Left kidney (tissue), 2 donors: ENCODE results near the gene BEND3. TPM values are rescaled to one million over a fixed set of nuclear protein-coding genes. Genes with fewer than 3 reads are reported as not detected.
A peak's percentile ranks its signal among the peaks of the same experiment; 100 is the strongest.

Source experiments
- DNase-seq: peaks from one replicate; pipeline ENCODE4 v3.0.0-alpha.2; 2013
- polyA plus RNA-seq: library from polyadenylated mRNA; unstranded; fragments of 120-200 nt; gene quantifications from one replicate; pipeline ENCODE4 v1.2.1, GENCODE V29; 2013; ENCODE audit not compliant: insufficient read length

Gene BEND3
- polyA plus RNA-seq, 1 donor: 10.4 TPM

DNA sequence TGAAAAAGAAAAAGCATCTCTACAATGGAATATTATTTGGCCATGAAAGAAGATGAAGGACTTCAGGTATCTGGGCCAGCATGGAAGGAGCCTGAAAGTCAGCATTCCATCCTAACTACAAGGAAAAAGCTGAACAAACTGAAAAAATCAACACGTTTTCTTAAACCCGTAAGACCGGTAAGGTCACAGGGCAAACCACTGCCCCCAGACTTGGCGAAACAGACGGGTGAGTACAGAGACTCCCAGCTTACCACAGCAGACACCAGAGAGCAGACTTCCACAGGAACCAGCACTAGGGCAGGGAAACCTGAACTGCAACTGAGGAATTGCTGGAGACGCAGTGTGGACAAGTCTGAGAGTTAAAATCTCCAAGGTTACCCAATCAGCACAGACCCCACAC, 31.4 kb downstream of the BEND3 start:
- no peak for DNase-seq

- no peak for DNase-seq
These were observed 32.1 kb downstream of the BEND3 start for GRCh38 chr6:107083047-107083768.

DNA sequence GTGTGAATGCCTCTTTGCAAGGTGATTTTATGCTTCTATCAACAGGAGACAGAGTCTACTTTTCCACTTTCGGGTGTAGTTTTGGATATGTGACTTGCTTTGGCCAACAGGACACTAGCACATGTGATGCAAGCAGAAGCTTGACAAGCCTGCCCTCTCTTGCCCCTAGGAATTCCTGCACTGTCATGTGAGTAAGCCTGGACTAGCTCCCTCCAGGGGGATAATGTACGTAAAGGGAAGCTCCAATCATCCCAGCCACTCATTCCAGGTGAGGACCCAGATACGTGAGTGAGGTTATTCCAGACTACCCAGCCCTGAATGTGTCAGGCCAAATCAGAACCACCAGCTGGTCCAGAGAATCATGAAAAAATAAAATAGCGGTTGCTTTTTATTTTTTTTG, 33.3 kb downstream of the BEND3 start:
- peak; percentile 24 for DNase-seq

- no peak for DNase-seq
These were observed 35.3 kb downstream of the BEND3 start for GRCh38 chr6:107080036-107080435.

- DNase-seq: no peak
These were observed 35.9 kb downstream of the BEND3 start for GRCh38 chr6:107079429-107079828.

GRCh38 chr6:107077710-107078109, 37.6 kb downstream of the BEND3 start:
- DNase-seq: no peak

GRCh38 chr6:107075951-107076381, 39.3 kb downstream of the BEND3 start:
- peak; percentile 34 for DNase-seq

DNA sequence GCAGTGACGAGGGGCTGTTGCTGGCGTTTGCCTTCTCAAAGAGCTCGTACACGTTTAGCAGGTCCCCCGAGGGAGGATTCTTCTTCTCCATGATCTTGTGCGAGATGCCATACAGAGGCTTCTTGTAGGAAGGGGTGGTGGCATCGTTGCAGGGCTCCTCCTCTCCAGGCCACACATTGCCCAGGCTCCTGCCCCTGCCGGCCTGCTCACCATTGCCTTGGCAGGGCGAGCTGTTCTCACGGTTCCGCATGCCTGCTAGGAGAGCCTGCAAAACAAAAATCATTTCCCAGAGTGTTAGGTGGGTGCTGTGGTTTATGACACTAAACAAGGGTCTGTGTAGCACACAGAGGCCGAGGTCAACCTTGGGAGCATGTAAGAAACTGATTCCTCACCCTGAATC, 44.6 kb downstream of the BEND3 start:
- DNase-seq: no peak

GRCh38 chr6:107069631-107070548, 45.4 kb downstream of the BEND3 start:
- no peak for DNase-seq

DNA sequence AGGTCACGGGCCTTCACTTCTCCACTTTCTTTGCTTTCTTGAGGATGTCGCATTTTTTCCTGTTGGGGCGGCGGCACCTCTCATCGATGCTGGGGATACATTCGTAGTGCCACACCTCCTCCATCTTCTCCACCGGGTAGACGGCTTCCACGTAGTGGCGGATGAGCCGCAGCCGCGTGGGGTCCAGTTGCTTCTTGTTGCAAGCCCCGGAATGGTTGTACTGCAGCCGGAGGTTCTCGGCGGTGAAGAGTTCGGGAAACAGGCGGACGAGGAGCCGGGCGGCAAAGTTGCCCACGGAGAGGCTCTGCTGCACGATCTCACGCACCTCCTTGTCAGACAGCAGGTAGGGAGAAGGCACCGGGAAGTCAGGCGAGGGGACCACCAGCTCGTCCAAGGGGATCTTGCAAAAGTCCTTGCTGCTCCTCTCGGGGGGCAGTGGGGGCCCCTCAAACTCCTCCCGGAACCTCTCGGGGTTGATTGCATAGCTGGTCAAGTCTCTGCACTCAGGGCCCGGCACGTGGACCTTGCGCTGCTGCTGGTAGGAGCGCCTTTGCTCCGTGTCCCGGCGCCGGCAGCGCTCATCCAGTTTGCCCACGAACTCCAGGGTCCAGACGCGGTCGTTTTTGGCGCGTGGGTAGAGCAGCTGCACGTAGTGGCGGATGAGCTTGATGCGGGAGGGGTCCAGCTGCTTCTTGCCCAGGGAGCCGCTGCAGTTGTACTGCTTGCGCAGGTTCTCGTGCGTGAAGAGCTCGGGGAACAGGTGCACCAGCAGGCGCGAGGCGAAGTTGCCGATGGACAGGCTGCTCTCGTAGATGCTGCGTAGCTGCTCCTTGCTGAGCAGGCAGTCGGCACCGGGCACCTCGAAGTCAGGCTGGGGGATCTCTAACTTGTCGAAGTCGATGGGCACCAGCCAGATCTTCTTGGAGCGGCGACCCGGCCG, 46.4 kb downstream of the BEND3 start:
- no peak for DNase-seq

- no peak for DNase-seq
These were observed 48.3 kb downstream of the BEND3 start for GRCh38 chr6:107066697-107067659.

- peak; percentile 38 for DNase-seq
These were observed 50.7 kb downstream of the BEND3 start for GRCh38 chr6:107064579-107065065.

- DNase-seq: no peak
These were observed 52.6 kb downstream of the BEND3 start for GRCh38 chr6:107062691-107063090.

- DNase-seq: no peak
These were observed 53.9 kb downstream of the BEND3 start for GRCh38 chr6:107061125-107062020.

DNA sequence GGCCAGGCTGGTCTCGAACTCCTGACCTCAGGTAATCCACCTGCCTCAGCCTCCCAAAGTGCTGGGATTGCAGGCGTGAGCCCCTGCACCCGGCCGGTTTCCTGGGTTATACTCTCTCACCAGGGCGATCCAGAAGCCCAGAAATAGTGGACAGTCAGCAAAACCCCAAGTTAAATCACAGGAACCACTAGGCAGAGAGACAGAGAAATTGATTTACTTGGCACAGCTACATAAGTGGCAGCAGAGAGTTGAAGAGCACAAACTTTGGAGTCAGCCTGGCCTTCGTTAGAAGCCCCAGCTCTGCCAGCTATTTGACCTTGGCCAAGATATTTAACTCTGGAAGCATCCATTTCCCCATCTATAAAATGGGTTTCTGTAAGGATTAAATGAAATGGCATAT, 54.6 kb downstream of the BEND3 start:
- no peak for DNase-seq

DNA sequence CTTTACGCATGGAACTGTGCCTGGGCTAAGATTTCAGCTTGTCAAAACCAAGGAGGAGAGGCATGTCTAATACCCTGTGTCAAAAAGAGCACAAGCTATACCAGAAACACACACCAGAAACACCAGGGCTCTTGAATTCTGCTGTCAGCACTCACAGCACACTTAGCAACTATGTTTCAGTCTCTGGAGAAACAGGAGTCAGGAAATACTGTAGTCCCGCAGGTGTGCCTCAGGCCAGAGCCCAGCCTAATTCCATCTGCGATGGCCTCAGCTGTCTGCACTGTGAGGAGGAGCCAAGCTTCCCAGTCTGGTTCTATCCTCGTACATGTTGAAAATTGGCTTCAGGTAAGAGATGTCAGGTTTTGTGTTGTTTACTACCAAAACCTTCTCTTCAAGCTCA, 55.7 kb downstream of the BEND3 start:
- no peak for DNase-seq

DNA sequence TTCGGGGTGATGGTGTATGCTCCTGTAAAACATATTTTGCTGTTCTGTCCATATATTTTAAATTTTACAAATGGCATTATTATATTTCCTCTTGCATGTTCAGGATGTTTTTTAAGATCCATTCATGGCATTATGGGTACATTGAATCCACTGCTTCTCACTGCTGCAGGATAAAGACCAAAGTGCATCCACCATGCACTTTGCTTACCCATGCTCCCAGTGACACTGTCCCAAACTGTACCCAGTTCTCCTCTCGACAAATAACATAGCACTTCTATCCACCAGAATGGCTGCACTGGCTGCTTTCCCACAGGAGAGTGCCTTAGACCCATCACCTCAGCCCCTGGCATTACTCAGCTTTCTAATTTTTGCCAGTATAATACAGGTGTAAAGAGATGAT, 57.6 kb downstream of the BEND3 start:
- no peak for DNase-seq

GRCh38 chr6:107056796-107057195, 58.5 kb downstream of the BEND3 start:
- DNase-seq: no peak

DNA sequence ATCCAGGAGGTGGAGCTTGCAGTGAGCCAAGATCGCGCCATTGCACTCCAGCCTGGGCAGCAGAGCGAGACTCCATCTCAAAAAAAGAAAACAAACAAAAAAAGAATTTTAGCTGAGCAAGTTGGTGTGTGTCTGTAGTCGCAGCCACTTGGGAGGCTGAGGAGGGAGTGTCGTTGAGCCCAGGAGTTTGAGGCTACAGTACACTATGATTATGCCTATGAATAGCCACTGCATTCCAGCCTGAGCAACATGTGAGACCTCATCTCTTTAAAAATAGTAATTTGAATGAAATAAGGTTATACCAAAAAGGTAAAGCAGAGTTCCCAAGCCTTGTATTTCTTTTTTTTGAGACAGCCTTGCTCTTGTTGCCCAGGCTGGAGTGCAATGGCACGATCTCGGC, 67.5 kb downstream of the BEND3 start:
- DNase-seq: no peak
